GM18511 (cell line): ENCODE measurements around the gene BMP8B.
"Not testable (repeated sequence)": the region's sequence is repeated elsewhere in the genome, so short reads cannot be mapped to it uniquely, and the experiment has no call there.

Experiments used
- ATAC-seq: cut with Tn5 transposase; IDR thresholded peaks from one replicate; pipeline ENCODE4 v1.9.1; 2021; ENCODE audit warnings: mild to moderate bottlenecking, moderate library complexity; ENCODE audit not compliant: unreplicated experiment

The BMP8B gene

GRCh38 chr1:39816415-39817090 lies 27.9 kb upstream of the BMP8B start:
- ATAC-seq, result peak; percentile 54

GRCh38 chr1:39812913-39813312 lies 24.2 kb upstream of the BMP8B start:
- ATAC-seq, result no peak

- no peak for ATAC-seq
Measured at GRCh38 chr1:39808784-39809517, 20.3 kb upstream of the BMP8B start.

- no peak for ATAC-seq
Measured at GRCh38 chr1:39805385-39805784, 16.7 kb upstream of the BMP8B start.

- ATAC-seq, result no peak
Measured at GRCh38 chr1:39802496-39803260, 14.0 kb upstream of the BMP8B start.

- ATAC-seq, result no peak
Measured at GRCh38 chr1:39800471-39800835, 11.8 kb upstream of the BMP8B start.

- ATAC-seq, result peak; percentile 67
Measured at GRCh38 chr1:39799770-39800470, 11.3 kb upstream of the BMP8B start.

- peak; percentile 95 for ATAC-seq
Measured at GRCh38 chr1:39798859-39799769, 10.4 kb upstream of the BMP8B start.

GRCh38 chr1:39795651-39796050 lies 7.0 kb upstream of the BMP8B start:
- no peak for ATAC-seq

GRCh38 chr1:39791838-39792237 lies 3.2 kb upstream of the BMP8B start:
- ATAC-seq, result no peak

- ATAC-seq, result no peak
Measured at GRCh38 chr1:39789571-39790110, 976 bp upstream of the BMP8B start.

GRCh38 chr1:39788426-39788757 lies 273 bp downstream of the BMP8B start:
- no peak for ATAC-seq

GRCh38 chr1:39787964-39788363 lies 701 bp downstream of the BMP8B start:
- not testable (repeated sequence) for ATAC-seq

- no peak for ATAC-seq
Measured at GRCh38 chr1:39787468-39787867, 1.2 kb downstream of the BMP8B start.

GRCh38 chr1:39787108-39787375 lies 1.6 kb downstream of the BMP8B start:
- not testable (repeated sequence) for ATAC-seq

- not testable (repeated sequence) for ATAC-seq
Measured at GRCh38 chr1:39786303-39787107, 2.2 kb downstream of the BMP8B start.

GRCh38 chr1:39782685-39783084 lies 6.0 kb downstream of the BMP8B start:
- not testable (repeated sequence) for ATAC-seq

- ATAC-seq, result no peak
Measured at GRCh38 chr1:39782103-39782502, 6.6 kb downstream of the BMP8B start.

GRCh38 chr1:39781349-39781715 lies 7.3 kb downstream of the BMP8B start:
- no peak for ATAC-seq
